ENCODE results near the gene PIAS2.

The PIAS2 gene

GRCh38 chr18:46771141-46771540, 146.2 kb downstream of the PIAS2 start:
- Mint-ChIP-seq H3K9me3 (no peaks in the 10 kb centered on the region), H3K4me3 (no peak overlapping the region), H3K27ac (no peak overlapping the region), H3K36me3 (no peaks in the 10 kb centered on the region), H3K4me1 (no peaks in the 10 kb centered on the region)
- no peak for DNase-seq (ENCODE audit: low spot score in 2 of 2)
- ATAC-seq = no peak

DNA sequence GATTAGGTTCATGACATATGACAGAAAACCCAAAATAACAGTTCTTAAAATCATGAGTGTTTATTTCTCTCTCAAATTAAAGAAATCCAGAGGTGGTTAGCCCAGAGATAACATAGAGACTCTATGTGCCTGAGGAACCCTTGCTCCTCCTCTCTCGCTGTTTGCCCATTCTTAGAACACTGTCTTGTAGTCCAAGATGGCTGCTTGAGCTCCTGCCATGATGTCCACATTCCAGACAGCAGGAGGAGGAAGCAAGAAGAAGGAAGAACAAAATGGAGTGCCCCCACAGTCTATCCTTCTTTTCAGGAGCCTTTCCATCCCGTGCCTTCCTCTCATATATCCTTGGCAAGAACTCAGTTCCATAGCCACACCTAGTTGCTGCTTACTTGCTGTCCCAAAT, 146.6 kb downstream of the PIAS2 start:
- Mint-ChIP-seq H3K36me3 (no peaks in the 10 kb centered on the region), H3K4me1 (no peaks in the 10 kb centered on the region), H3K27ac (no peak overlapping the region), H3K4me3 (no peak overlapping the region), H3K9me3 (no peaks in the 10 kb centered on the region)
- DNase-seq (ENCODE audit: low spot score in 2 of 2) (no peak), ATAC-seq (no peak)

DNA sequence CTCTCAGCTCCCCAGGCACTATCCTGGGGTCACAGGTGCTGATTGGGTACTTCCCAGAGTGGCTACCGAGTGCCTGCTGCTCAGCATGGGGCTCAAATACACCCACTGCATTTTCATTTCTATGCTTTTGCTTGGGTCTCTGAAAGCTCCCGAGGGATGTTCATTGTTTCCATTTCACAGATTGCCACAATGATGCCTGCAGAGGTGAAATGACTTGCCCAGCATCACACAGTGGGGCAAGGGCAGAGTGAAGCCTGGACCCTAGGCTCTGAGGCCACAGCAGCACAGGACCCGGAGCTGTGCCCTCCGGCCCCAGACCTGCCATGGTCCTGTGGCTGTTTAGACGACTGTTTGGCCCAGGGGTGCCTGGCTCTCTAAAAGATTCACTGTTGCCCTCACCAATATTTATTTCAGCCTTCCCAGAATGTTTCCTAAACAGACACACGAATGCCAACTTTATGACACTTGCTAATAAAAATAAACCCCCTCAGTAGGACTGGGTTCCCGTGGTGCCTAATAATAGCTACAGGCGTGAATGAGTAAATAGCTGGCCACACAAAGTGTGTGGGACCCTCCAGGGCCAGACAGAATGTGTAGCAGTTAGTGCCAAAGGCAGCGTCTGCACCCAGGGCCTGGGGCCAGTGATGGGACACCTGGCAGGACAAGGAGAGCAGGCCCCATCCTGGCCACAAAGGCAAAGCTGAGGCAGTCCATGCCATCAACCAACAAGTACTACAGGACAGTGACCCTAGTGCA, 149.0 kb downstream of the PIAS2 start:
- H3K4me1 Mint-ChIP-seq = no peaks in the 10 kb centered on the region
- no peak for DNase-seq (ENCODE audit: low spot score in 2 of 2)
- H3K36me3 Mint-ChIP-seq = no peaks in the 10 kb centered on the region
- no peak overlapping the region for H3K4me3 Mint-ChIP-seq
- no peak overlapping the region for H3K27ac Mint-ChIP-seq
- ATAC-seq = peak; percentile 36
- H3K9me3 Mint-ChIP-seq = no peaks in the 10 kb centered on the region

- Mint-ChIP-seq H3K4me1 (no peaks in the 10 kb centered on the region), H3K9me3 (no peaks in the 10 kb centered on the region), H3K36me3 (no peaks in the 10 kb centered on the region), H3K27ac (no peak overlapping the region), H3K4me3 (no peak overlapping the region)
- DNase-seq (ENCODE audit: low spot score in 2 of 2) = no peak
- no peak for ATAC-seq
Measured at GRCh38 chr18:46767217-46767616, 150.1 kb downstream of the PIAS2 start.

GRCh38 chr18:46764586-46764985, 152.7 kb downstream of the PIAS2 start:
- Mint-ChIP-seq H3K27ac (no peak overlapping the region), H3K36me3 (no peaks in the 10 kb centered on the region), H3K4me1 (no peaks in the 10 kb centered on the region), H3K4me3 (no peak overlapping the region), H3K9me3 (no peaks in the 10 kb centered on the region)
- DNase-seq (ENCODE audit: low spot score in 2 of 2) (no peak), ATAC-seq (no peak)

- no peaks in the 10 kb centered on the region for H3K4me1 Mint-ChIP-seq
- H3K36me3 Mint-ChIP-seq = no peaks in the 10 kb centered on the region
- H3K27ac Mint-ChIP-seq = no peak overlapping the region
- ATAC-seq = no peak
- H3K9me3 Mint-ChIP-seq = no peaks in the 10 kb centered on the region
- H3K4me3 Mint-ChIP-seq = no peak overlapping the region
- DNase-seq (ENCODE audit: low spot score in 2 of 2) = no peak
Measured at GRCh38 chr18:46761059-46761769, 156.1 kb downstream of the PIAS2 start.

GRCh38 chr18:46759890-46760289, 157.4 kb downstream of the PIAS2 start:
- H3K9me3 Mint-ChIP-seq = no peaks in the 10 kb centered on the region
- no peaks in the 10 kb centered on the region for H3K36me3 Mint-ChIP-seq
- H3K27ac Mint-ChIP-seq = no peak overlapping the region
- no peak overlapping the region for H3K4me3 Mint-ChIP-seq
- ATAC-seq = no peak
- peaks cover 6% of the 10 kb centered on the region for H3K4me1 Mint-ChIP-seq
- DNase-seq (ENCODE audit: low spot score in 2 of 2) = no peak

DNA sequence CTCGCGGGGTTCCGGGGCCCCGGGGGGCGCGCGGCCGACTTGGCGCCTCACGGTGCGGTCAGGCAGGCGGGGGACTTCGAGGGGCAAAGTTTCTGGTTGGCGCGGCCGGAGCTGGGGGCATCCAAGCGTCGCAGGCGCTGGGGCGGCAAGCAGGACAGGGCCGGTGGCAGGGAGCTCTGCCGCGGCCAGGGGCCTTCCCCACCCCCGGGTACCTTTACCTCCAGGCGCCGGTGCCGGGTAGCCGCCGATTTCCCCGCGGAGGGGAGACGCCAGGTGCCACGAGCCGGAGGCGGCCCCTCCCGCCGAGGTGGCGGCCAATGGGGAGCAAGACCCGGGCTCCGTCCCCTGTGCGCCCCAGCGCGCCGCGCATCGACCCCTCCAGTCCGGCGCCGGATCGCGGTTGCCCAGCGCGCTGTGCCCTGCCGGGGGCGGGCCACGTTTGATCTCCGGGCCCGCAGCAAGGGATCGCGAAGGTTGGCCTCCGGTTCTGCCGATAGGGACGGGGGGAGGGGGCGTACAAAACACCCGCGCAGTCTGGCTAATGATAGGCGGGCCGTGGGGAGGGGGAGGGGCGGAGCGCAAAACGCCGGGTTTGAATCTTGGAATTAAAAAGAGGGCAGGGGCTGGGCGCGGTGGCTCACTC, 160.6 kb downstream of the PIAS2 start, which contains the start of gene ST8SIA5:
Gene ST8SIA5, minus strand, starts transcription at position 495 of the 643 bp plus-strand sequence. CDS start 545 bp downstream, outside the sequence.
- no peak within 1 kb of the TSS for H3K27ac Mint-ChIP-seq
- no peak for ATAC-seq
- no peak for DNase-seq (ENCODE audit: low spot score in 2 of 2)

DNA sequence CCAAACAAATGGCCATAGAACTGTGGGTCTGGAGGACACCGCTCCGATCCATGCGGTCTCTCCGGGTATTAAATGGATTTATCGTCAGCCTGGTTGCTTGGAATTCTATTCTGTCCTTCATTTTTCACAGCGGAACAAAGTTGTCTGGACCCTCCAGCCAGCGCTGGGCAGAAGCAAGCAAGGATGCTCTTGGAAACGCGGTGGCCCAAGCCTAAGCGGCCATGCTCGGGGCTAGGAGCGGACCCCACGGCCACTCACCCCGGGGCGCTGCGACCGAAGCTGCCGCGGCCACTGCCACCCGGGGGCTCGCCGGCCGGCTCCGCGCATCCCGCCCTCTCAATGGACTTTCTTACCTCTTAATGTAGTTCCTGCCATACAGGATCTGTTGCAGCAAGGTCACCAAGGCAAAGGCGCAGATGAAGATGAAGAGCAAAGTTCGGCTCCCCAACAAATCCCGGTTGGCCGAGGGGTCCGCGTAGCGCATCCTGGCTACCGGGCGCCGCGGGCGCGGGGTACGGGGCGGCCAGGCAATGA, 161.2 kb downstream of the PIAS2 start:
- Mint-ChIP-seq H3K9me3 (no peaks in the 10 kb centered on the region), H3K4me1 (peaks cover 16% of the 10 kb centered on the region), H3K27ac (no peak overlapping the region), H3K4me3 (no peak overlapping the region), H3K36me3 (no peaks in the 10 kb centered on the region)
- ATAC-seq (no peak), DNase-seq (ENCODE audit: low spot score in 2 of 2) (no peak)

More for the DNA sequence above, 160.6 kb downstream of the PIAS2 start, which contains the start of gene ST8SIA5:
- Mint-ChIP-seq H3K36me3 (no peaks in the 10 kb centered on the region), H3K9me3 (no peaks in the 10 kb centered on the region), H3K4me1 (peaks cover 16% of the 10 kb centered on the region), H3K4me3 (peak within 1 kb of the TSS; percentile 37)

DNA sequence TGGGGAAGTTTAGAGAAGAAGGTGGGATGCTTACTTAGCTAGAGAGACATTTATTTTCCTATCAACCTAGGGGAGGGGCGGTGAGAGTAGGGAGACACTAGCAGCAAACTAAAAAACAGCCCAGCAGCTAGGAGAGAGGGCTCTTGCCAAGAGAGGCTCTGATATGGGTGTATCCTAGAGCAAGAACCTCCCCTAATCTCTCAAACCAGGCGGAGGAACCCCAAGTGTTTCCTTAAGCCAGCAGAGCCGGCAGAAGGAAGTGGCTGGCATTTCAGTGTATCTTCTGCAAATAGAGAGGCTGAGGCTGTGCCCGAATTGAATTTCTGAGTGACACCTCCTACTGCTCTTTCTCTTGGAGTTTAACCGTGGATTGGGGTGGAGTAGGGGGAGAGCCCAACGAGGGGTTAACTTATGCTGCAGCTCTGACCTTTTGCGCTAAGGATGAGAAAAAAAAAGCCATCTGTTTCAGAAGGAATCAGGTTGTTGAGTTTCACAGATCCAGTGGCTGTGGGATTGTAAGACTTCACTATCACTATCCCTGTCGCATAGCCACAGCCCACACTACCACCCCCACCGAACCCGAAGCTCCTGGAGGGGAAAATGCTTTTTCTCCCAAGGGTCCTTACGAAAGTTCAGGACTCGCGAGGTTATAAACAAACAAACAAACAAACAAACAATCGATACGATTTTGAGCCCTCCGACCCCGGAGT, 161.8 kb downstream of the PIAS2 start:
- no peaks in the 10 kb centered on the region for H3K9me3 Mint-ChIP-seq
- no peak for ATAC-seq
- H3K4me3 Mint-ChIP-seq = no peak overlapping the region

DNA sequence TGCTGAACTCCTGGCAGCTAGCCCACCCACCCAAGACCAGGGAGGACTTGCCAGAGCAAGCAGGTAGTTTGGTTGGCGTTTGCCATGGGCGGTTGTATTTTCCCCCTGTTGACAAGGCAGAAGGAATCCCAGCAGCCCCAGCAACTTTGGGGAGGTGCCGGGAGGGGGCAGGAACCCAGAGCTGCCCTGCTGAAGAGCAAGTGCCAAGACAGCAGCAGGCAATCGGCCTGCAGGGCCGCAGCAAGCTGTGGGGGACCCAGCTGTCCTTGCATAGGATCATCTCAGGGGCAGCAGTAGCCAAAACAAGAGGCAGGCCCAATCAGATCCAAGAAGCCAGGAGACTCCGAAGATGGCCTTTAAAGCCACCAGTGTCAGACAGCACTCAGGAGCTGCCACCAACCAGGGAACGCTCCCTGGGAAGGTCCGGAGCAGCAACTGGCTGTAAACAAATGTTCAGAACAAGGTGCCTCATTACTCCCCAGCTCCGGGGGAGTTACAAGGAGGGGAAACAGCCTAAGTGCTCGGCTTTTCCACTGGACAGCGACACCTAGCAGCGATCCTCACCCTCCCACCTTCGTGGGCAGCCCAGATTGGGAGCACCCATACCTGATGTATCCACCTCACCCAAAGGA, 162.5 kb downstream of the PIAS2 start:
- Mint-ChIP-seq H3K4me1 (peaks cover 16% of the 10 kb centered on the region), H3K36me3 (no peaks in the 10 kb centered on the region), H3K4me3 (no peak overlapping the region), H3K27ac (no peak overlapping the region), H3K9me3 (no peaks in the 10 kb centered on the region)
- DNase-seq (ENCODE audit: low spot score in 2 of 2) = no peak
- no peak for ATAC-seq

More for the DNA sequence above, 161.8 kb downstream of the PIAS2 start:
- DNase-seq (ENCODE audit: low spot score in 2 of 2) = no peak
- H3K27ac Mint-ChIP-seq = no peak overlapping the region
- H3K36me3 Mint-ChIP-seq = no peaks in the 10 kb centered on the region
- H3K4me1 Mint-ChIP-seq = peaks cover 16% of the 10 kb centered on the region

GRCh38 chr18:46754188-46754587, 163.1 kb downstream of the PIAS2 start:
- no peaks in the 10 kb centered on the region for H3K36me3 Mint-ChIP-seq
- H3K9me3 Mint-ChIP-seq = no peaks in the 10 kb centered on the region
- no peak overlapping the region for H3K27ac Mint-ChIP-seq
- ATAC-seq (no peak), DNase-seq (ENCODE audit: low spot score in 2 of 2) (no peak)
- H3K4me1 Mint-ChIP-seq = peaks cover 16% of the 10 kb centered on the region
- H3K4me3 Mint-ChIP-seq = no peak overlapping the region
